ENCODE data around the gene GREB1L.

DNA sequence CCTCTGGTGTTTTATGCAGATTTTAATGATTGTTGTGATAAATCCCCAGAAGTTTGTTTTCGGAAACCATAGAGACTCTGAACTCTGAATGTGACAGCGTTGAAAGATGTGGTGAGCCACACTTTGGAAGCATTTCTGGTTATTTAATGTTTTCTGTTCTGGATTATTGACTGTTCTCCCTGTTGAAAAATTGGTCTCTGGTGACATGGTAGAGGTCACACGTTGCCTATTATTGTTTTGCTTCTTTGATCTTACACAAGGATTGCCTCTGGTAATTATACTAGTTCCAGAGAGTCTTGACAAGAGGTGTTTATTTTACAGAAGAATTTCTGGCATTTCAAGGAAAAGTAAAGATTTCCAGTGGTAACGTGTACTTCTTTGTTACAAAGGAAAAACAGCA is 127.1 kb downstream of the GREB1L start:
- TF ChIP-seq POLR2AphosphoS5 (IDR thresholded peaks at IDR 0.05; ENCODE audit: low read depth, low read length) (no peak), TAF1 (IDR thresholded peaks at IDR 0.05; ENCODE audit: borderline replicate concordance, insufficient read depth, low read length) (no peak)
- TF ChIP-seq, protein P1, sequence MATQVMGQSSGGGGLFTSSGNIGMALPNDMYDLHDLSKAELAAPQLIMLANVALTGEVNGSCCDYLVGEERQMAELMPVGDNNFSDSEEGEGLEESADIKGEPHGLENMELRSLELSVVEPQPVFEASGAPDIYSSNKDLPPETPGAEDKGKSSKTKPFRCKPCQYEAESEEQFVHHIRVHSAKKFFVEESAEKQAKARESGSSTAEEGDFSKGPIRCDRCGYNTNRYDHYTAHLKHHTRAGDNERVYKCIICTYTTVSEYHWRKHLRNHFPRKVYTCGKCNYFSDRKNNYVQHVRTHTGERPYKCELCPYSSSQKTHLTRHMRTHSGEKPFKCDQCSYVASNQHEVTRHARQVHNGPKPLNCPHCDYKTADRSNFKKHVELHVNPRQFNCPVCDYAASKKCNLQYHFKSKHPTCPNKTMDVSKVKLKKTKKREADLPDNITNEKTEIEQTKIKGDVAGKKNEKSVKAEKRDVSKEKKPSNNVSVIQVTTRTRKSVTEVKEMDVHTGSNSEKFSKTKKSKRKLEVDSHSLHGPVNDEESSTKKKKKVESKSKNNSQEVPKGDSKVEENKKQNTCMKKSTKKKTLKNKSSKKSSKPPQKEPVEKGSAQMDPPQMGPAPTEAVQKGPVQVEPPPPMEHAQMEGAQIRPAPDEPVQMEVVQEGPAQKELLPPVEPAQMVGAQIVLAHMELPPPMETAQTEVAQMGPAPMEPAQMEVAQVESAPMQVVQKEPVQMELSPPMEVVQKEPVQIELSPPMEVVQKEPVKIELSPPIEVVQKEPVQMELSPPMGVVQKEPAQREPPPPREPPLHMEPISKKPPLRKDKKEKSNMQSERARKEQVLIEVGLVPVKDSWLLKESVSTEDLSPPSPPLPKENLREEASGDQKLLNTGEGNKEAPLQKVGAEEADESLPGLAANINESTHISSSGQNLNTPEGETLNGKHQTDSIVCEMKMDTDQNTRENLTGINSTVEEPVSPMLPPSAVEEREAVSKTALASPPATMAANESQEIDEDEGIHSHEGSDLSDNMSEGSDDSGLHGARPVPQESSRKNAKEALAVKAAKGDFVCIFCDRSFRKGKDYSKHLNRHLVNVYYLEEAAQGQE (IDR thresholded peaks at IDR 0.05; ENCODE audit: insufficient read depth in 1 of 2, low read depth in 2 of 2, low read length in 2 of 2): no peak

Measured in PFSK-1 (cell line).